Ovary (tissue), 3 donors: Measurements from ENCODE around the gene PHACTR3.

ENCODE experiments used
- CTCF ChIP-seq, 3 donors: fragments of 450-650 bp in 2 of 3; fragments of 200-600 bp in 1 of 3; IDR thresholded peaks; one replicate each; pipeline versions ENCODE4 v1.5.1 to v1.8.0; 2016 to 2022; ENCODE audit warnings: antibody characterized with exemption in 3 of 3, mild to moderate bottlenecking in 1 of 3
- EP300 ChIP-seq: sonication (generic); formaldehyde crosslinking; IDR thresholded peaks from one replicate; pipeline ENCODE4 v1.6.1; 2017; ENCODE audit warnings: antibody characterized with exemption
- POLR2A ChIP-seq: fragments of 450-650 bp; IDR thresholded peaks from one replicate; pipeline ENCODE4 v1.6.1; 2017; ENCODE audit warnings: antibody characterized with exemption, mild to moderate bottlenecking, moderate library complexity
- donor health status: DM: no; HTN: no; CAD: no.

DNA sequence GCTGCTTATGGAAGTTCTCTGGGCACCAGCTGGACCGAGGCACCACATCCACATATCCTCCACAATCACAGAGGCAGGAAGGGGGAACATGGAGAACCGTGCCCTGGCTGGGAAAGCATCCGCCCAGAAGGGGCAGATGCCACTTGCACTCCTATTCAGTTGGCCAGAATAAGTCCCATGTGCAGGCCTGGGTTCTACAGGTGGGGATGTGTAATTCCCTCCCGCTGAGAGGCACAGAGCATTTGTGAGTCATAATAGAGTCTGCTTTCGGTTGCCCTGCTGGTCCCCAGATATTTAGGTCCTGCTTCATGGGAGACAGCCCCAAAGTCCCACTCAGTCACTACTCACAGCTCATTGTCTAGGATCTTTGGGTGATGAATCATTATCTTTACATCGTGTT, 104.0 kb downstream of the PHACTR3 start:
- TF ChIP-seq POLR2A (no peak), CTCF (IDR thresholded peaks at IDR 0.05) (no peak), EP300 (no peak)
